ENCODE data around the gene GMCL2. TPM values are rescaled to one million over a fixed set of nuclear protein-coding genes. Genes with fewer than 3 reads are reported as not detected.

The GMCL2 gene
- total RNA-seq, 1 experiment from 2014 or later: not detected

- Histone ChIP-seq H3K9me3 (ENCODE audit: control insufficient read depth in 1 of 2, insufficient read depth in 1 of 2, low read depth in 1 of 2, low read length in 2 of 2) (no peaks in the 10 kb centered on the region), H3K27ac (ENCODE audit: low read depth, low read length) (peak overlapping the region; percentile 17; the same call in 1 of the 2 replicates), H3K27me3 (ENCODE audit: insufficient read depth, low read length) (no peaks in the 10 kb centered on the region), H3K79me2 (ENCODE audit: insufficient read depth, low read length) (peaks cover 74% of the 10 kb centered on the region), H4K20me1 (ENCODE audit: insufficient read depth) (peaks cover 57% of the 10 kb centered on the region), H3K9me2 (ENCODE audit: insufficient read depth) (no peaks in the 10 kb centered on the region), H3K9ac (ENCODE audit: low read length) (no peak overlapping the region), H3K4me1 (ENCODE audit: control insufficient read depth in 1 of 2, insufficient read depth in 2 of 2, low read length in 2 of 2) (peaks cover 13 to 26% of the 10 kb centered on the region in 2 experiments), H2AFZ (ENCODE audit: low read depth, low read length, poor library complexity, severe bottlenecking) (no peak overlapping the region), H3K4me2 (ENCODE audit: low read length) (no peak overlapping the region), H3K36me3 (ENCODE audit: control insufficient read depth in 1 of 2, insufficient read depth in 2 of 2, low read length in 2 of 2) (peaks cover 60 to 82% of the 10 kb centered on the region in 2 experiments), H3K4me3 (replicated peaks in 1 of 2; ENCODE audit: low read depth in 1 of 2, low read length in 2 of 2) (no peak overlapping the region)
- no TSS peak for BruUV-seq (replicated peaks)
- DNase-seq (ENCODE audit: low read depth, low spot score) (no peak), ATAC-seq (no peak)
- intact Hi-C loops (cut with micrococcal nuclease): no loop called here
- ChIA-PET POLR2A (no interaction called here), RAD21 (ENCODE audit: low non-redundant PET in 1 of 2, low total read pairs in 2 of 2, uncharacterized antibody in 2 of 2, unreplicated experiment in 2 of 2) (no interaction called here), CTCF (no interaction called here)
- TF ChIP-seq RAD21 (IDR thresholded peaks at IDR 0.05; ENCODE audit: low read depth) (no peak), ZFX (IDR thresholded peaks at IDR 0.05) (no peak), ATF3 (IDR thresholded peaks at IDR 0.05) (no peak), CEBPB (IDR thresholded peaks at IDR 0.05; ENCODE audit: low read depth) (no peak), POLR2A (IDR thresholded peaks at IDR 0.05; ENCODE audit: borderline replicate concordance, extremely low read depth, insufficient read depth, insufficient read length) (no peak), FOSL1 (IDR thresholded peaks at IDR 0.05; ENCODE audit: low read depth) (no peak), SRF (IDR thresholded peaks at IDR 0.05; ENCODE audit: low read depth) (no peak), EZH2 (IDR thresholded peaks at IDR 0.05) (no peak), CBX3 (IDR thresholded peaks at IDR 0.05; ENCODE audit: low read depth) (no peak), TCF7L2 (IDR thresholded peaks at IDR 0.05; ENCODE audit: borderline replicate concordance, extremely low read depth, insufficient read depth, insufficient read length) (no peak), JUND (IDR thresholded peaks at IDR 0.05) (no peak), SIN3A (IDR thresholded peaks at IDR 0.05; ENCODE audit: low read depth) (no peak), EZH2phosphoT487 (IDR thresholded peaks at IDR 0.05; ENCODE audit: borderline replicate concordance) (no peak), EGR1 (IDR thresholded peaks at IDR 0.05; ENCODE audit: low read depth) (no peak)
- TF ChIP-seq, protein P1, sequence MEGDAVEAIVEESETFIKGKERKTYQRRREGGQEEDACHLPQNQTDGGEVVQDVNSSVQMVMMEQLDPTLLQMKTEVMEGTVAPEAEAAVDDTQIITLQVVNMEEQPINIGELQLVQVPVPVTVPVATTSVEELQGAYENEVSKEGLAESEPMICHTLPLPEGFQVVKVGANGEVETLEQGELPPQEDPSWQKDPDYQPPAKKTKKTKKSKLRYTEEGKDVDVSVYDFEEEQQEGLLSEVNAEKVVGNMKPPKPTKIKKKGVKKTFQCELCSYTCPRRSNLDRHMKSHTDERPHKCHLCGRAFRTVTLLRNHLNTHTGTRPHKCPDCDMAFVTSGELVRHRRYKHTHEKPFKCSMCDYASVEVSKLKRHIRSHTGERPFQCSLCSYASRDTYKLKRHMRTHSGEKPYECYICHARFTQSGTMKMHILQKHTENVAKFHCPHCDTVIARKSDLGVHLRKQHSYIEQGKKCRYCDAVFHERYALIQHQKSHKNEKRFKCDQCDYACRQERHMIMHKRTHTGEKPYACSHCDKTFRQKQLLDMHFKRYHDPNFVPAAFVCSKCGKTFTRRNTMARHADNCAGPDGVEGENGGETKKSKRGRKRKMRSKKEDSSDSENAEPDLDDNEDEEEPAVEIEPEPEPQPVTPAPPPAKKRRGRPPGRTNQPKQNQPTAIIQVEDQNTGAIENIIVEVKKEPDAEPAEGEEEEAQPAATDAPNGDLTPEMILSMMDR (IDR thresholded peaks at IDR 0.05 in 2 of 3, conservative IDR thresholded peaks at IDR 0.05 in 1 of 3; ENCODE audit: borderline replicate concordance in 1 of 3, insufficient read depth in 1 of 3, low read depth in 2 of 3, low read length in 2 of 3): no peak
- TF ChIP-seq, protein P2, sequence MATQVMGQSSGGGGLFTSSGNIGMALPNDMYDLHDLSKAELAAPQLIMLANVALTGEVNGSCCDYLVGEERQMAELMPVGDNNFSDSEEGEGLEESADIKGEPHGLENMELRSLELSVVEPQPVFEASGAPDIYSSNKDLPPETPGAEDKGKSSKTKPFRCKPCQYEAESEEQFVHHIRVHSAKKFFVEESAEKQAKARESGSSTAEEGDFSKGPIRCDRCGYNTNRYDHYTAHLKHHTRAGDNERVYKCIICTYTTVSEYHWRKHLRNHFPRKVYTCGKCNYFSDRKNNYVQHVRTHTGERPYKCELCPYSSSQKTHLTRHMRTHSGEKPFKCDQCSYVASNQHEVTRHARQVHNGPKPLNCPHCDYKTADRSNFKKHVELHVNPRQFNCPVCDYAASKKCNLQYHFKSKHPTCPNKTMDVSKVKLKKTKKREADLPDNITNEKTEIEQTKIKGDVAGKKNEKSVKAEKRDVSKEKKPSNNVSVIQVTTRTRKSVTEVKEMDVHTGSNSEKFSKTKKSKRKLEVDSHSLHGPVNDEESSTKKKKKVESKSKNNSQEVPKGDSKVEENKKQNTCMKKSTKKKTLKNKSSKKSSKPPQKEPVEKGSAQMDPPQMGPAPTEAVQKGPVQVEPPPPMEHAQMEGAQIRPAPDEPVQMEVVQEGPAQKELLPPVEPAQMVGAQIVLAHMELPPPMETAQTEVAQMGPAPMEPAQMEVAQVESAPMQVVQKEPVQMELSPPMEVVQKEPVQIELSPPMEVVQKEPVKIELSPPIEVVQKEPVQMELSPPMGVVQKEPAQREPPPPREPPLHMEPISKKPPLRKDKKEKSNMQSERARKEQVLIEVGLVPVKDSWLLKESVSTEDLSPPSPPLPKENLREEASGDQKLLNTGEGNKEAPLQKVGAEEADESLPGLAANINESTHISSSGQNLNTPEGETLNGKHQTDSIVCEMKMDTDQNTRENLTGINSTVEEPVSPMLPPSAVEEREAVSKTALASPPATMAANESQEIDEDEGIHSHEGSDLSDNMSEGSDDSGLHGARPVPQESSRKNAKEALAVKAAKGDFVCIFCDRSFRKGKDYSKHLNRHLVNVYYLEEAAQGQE (IDR thresholded peaks at IDR 0.05; ENCODE audit: low read depth): no peak
- TF ChIP-seq, protein P3, sequence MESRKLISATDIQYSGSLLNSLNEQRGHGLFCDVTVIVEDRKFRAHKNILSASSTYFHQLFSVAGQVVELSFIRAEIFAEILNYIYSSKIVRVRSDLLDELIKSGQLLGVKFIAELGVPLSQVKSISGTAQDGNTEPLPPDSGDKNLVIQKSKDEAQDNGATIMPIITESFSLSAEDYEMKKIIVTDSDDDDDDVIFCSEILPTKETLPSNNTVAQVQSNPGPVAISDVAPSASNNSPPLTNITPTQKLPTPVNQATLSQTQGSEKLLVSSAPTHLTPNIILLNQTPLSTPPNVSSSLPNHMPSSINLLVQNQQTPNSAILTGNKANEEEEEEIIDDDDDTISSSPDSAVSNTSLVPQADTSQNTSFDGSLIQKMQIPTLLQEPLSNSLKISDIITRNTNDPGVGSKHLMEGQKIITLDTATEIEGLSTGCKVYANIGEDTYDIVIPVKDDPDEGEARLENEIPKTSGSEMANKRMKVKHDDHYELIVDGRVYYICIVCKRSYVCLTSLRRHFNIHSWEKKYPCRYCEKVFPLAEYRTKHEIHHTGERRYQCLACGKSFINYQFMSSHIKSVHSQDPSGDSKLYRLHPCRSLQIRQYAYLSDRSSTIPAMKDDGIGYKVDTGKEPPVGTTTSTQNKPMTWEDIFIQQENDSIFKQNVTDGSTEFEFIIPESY (IDR thresholded peaks at IDR 0.05; ENCODE audit: extremely low read depth, insufficient replicate concordance, low read length): no peak
These were observed 22.3 kb upstream of the GMCL2 start for GRCh38 chr5:178209334-178210072.
